HG03575 (cell line): ENCODE results near the gene INPP5B.

ENCODE experiments used
- ATAC-seq: cut with Tn5 transposase; IDR thresholded peaks from one replicate; pipeline ENCODE4 v1.9.1; 2021; ENCODE audit not compliant: unreplicated experiment, insufficient number of reproducible peaks, low FRiP score; ENCODE audit errors: extremely low read depth

Gene INPP5B

DNA sequence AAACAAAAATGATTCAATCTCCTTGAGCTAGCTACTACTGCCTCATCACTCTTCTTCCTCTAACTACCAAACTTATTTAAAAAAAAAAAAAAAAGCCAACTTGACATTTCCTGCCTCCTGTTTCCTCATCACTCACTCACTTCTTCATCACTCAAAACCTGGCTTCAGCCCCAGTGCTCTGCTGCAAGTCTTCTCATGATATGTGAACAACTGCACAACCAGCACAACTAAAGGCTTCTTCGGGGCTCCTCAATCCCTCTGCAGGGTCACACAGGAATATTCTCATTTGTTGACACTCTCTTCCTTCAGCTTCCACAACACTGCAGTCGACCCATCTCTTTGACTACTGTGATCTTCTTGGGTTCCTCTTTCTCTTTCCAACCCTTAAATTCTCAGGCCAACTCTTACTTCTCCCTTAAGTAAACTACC, 95.1 kb downstream of the INPP5B start:
- no peak for ATAC-seq

DNA sequence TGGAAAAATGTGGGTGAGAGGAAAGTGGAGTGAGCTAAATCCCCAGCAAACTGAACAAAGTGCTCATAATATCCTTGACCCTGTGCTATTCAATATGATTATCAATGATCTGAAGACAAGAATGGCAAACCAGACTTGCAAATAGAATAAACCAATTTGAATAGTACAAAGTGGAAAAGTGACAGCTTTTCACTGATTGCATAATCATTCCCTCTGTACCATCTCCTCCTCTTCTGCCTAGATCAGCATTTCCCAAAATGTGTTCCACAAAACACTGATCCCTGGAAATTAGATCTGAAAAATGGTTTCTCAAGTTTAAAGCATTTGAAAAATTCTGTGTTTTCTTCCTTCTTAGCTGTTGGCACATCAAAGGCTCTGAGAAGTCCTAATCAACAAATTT, 95.6 kb downstream of the INPP5B start:
- ATAC-seq = no peak

DNA sequence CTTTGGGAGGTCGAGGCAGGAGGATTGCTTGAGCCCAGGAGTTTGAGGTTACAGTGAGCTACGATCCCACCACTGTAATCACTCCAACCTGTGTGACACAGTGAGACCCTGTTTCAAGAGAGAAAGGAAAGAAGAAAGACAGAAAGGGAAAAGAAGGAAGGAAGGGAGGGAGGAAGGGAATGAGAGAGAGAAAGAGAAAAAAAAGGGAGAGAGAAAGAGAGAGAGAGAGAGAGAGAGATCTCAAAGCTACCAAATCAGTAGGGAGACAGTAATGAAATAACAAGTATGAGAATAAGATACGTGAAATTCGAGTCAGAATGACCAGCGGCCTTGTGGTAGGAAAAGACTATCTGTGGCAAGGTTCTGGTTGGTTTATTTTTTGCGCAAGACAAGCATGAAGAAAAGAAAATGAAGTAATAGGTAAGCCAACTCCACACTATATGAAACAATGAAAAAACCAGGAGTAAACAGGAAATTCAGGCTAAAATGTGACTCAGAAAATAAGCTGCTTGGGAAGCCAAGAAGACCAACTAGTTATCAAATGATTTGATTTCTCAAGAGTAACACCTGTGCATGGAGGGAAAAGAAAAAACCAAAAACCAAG, 96.4 kb downstream of the INPP5B start:
- no peak for ATAC-seq

DNA sequence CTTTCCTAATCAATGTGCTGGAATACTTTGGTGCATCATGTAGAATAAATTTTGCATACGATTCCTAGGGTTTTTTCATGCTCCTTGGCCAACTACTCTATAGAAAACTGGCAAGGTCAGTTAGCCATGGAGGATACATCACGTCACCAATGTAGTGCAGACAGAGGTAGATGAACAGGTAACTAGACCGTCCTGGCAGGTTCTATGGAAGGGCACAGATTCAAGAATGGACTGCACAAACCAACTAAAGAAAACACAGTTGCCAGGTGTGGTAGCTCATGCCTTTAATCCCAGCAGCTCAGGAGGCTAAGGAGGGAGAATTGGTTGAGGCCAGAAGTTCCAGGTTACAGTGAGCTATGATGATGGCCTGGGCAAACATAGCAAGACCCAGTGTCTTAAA, 97.4 kb downstream of the INPP5B start:
- ATAC-seq = no peak

DNA sequence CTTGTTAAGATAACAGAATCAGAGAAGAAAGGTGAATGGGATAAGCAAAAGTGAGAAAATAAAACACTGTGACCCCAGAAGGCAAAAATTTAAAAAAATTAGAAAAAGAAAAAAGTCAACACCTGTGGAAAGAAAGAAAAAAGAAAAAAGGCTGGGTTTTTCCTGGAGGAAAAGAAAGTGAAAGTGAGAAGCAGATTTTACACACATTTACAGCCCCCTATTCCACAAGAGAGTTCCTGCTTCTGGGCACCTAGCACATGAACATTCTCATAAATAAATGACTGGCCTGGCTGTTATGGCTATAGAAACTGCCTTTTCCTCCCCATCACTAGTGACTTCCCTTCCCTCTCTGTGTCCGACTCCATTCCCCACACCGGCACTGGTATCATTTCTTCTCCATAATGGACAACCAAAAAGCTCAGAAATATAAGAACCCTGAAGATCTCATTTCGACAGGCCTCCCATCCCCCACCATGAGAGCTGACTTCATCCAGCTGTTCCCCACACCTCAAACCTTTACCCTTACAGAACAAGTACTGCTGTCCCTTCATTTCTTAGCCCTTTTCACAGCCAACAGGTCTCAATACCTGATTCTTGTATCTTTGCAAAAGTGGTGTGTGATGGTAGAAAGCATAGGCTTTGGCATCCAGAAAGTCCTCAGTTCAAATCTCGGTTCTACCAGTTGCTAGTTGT, 100.1 kb downstream of the INPP5B start:
- no peak for ATAC-seq

DNA sequence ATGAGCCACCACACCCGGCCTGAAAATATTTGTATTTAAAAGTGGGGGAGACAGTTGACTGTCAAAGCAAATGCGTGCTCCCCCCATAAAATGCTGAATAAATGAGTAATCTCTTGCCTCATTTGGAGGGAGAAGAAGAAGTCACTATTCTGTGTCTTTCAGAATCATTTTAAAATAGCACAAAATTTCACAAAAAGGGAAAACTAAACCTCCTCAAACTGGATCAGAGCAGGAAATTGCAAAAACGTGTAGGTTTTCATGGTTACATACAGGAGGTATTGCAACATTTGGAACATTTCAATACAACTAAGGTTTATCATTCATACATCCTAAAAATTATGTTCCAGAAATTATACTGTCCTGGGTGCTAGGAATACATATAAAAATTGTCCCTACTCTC, 101.1 kb downstream of the INPP5B start:
- ATAC-seq = no peak

DNA sequence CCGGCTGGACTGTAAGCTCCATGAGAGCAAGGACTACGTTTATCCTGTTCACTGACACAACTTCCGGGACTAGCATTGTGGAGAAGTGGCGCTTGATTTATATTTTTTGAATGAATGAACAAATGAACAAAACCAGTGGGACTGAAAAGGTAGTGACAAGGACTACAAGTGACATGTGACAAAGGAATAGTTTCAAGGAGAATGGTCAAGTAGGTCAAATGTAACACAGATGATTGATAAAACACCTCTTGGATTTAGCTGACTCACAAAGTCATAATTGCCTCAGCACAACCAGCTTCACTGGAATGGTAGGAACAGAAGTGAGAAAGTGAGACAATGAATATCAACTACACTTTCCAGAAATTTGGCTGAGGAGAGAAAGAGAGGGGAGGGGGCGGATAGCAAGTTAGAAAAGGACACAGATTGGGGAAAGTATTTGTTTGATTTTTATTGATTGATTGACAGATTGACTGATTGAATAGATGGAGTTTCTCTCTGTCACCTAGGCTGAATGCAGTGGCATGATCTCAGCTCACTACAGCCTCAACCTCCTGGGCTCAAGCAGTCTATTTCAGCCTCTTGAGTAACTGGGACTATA, 101.7 kb downstream of the INPP5B start:
- ATAC-seq = no peak

DNA sequence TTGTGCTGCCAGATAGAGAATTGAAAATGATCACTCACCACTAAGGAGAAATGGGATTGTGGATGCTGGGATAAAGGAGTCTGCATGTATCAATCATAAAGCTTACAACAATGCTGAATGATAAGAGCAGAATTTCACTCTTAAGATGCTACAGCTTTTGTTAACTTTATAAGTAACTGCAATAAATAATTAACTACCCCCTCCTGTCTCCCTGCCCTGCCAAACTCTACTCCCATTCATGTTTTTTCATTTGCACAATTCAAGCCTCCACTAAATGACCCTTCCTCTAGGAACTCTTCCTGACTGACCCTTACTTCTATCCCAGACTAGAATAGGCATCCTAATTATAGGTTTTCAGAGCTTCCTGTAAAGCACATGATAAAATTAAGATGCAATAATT, 102.3 kb downstream of the INPP5B start:
- no peak for ATAC-seq

DNA sequence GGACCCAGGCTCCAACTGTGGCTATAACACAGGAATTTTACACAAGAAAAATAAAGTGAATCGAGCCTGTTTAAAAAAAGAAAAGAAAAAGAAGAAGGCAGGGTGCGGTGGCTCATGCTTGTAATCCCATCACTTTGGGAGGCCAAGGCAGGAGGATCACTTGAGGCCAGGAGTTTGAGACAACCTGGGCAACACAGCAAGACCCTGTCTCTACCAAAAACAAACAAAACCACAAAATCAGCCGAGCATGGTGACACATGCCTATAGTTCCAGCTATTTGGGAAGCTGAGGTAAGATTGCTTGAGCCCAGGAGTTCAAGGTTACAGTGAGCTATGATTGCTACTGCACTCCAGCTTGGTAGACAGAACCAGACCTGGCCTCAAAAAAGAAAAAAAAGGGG, 105.2 kb downstream of the INPP5B start:
- ATAC-seq = no peak

DNA sequence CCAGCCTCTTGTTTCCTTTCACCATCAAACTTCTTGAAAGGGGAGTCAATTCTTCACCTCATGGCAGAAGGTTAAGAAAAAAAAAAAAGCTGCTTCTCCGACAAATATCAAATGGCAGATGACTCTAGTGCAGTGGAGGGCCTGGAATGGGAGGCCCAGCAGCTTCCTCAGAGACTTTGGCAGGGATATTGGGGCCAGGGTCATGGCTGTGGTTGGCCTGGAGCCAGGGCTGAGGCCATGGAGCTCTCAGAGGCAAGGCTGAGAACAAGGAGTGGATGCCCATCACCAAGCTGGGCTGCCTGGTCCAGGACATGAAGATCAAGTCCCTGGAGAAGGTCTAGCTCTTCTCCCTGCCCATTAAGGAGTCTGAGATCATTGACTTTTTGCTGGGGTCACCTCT, 106.1 kb downstream of the INPP5B start:
- ATAC-seq = no peak

DNA sequence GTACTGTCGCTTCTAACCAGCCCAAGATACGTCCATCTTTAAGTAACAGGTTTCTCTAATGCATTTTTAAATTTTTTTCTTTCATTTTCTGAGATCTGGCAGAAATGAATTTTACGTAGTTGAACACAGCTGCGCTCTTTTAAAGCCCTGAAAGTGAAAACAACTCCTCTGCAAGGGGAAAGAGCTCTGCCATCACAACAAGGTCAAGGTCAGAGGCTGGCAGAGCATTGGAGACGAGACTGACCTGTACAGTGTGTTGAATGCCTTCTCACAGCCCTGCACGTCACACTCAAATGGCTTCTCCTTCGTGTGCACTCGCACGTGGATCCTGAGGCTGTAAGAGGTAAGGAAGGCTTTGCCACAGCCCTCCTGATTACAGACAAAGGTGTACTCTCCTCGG, 107.2 kb downstream of the INPP5B start:
- ATAC-seq = no peak

DNA sequence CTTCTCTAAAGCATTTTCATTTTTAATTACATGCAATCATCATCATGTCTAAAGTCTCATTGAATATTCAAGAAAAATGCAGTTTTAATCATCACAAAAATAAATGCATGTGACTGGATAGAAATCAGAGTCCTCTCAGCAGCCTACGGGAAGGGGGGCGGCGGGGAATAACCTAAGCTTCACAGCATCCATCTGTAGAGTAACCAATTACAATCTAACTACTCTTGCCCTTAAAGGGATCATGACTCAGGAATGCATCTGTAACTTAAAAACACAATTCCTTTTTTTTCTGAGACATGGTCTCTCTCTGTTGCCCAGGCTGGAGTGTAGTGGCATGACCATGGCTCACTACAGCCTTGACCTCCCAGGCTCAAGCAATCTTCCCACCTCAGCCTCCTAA, 110.1 kb downstream of the INPP5B start:
- ATAC-seq = no peak

DNA sequence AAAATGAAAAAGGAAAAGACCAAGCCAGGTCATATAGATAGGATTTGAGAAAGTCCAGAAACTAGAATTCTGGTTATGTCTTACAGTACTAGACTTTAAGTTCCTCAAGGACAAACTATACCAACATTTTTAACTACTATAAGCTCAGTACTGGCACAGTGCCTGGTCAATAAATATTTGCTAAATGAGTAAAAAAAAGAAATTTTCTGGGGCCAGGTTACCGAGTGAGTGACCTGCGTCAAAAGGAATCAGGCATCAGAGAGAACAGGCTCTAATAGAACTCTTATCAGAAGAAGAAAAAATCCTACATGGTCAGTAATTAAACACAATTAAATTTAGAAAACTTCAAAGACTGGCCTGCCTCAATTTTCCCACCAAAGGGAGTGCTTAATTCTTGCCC, 115.0 kb downstream of the INPP5B start:
- ATAC-seq = no peak

DNA sequence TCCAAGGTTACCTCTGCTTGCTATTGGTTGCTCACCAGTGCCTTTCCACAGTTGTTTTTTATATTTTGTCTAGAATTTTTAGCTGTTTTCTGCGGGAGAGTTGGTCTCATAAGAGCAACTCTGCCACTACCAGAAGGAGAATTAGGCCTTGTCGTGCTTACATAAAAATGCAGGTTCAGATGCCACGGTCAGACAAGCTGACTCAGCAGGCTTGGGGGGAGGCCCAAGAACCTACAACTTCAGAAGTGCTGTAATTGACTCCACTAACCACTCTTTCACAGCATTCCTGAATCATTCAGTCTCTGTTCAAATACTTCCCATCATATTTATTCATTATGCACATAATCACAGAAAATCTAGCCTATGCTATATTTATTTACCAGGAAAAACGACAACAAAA, 115.7 kb downstream of the INPP5B start:
- no peak for ATAC-seq

DNA sequence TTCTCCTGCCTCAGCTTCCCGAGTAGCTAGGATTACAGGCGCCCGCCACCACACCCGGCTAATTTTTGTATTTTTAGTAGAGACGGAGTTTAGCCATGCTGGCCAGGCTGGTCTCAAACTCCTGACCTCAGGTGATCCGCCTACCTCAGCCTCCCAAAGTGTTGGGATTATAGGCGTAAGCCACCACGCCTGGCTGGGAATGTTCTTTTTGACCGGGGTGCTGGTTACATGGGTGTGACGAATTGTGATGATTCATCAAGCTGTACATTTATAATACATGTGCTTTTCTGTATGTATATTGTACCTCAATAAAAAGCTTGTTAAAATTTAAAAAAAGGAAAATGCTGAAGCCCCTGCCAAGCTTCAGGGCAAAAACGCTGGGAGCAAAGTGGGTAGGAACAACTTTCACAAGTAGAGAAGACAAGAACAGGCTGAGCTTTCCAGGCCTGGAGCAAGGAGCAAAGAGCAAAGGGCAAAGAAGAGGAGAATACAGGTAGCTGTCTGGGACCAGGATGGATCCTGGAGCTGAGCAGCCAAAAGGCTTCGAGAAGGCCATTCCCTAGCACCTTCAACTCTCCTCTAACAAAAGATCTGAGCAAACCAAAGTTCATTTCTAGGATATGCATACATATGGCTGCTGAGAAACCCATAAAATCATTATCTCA, 118.3 kb downstream of the INPP5B start:
- ATAC-seq = no peak

DNA sequence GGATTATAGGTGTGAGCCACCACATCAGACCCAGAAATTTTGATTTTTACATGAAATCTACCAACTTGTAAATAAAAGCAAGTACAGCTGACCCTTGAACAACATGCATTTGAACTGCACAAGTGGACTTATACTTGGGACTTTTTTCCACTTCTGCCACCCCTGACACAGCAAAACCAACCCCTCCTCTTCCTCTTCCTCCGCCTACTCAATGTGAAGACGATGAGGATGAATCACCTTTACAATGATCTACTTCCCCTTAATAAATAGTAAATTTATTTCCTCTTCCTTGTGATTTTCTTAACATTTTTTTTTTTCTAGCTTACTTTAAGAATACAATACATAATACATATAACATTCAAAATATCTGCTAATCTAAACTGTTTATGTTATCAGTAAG, 121.3 kb downstream of the INPP5B start:
- no peak for ATAC-seq

DNA sequence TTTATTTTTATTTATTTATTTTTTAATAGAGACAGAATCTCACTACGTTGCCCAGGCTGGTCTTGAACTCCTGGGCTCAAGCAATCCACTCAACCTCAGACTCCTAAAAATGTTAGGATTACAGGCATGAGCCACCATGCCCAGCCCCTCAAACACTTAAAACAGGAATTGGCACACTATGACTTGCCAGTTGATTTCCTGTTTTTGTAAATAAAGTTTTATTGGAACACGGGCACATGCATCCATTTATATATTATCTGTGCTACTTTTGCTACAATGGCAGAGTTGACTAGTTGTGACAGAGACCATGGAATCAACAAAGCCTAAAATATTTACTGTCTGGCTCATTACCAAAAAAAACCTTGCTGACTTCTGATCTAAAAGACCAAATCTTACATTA, 122.9 kb downstream of the INPP5B start:
- ATAC-seq = no peak

DNA sequence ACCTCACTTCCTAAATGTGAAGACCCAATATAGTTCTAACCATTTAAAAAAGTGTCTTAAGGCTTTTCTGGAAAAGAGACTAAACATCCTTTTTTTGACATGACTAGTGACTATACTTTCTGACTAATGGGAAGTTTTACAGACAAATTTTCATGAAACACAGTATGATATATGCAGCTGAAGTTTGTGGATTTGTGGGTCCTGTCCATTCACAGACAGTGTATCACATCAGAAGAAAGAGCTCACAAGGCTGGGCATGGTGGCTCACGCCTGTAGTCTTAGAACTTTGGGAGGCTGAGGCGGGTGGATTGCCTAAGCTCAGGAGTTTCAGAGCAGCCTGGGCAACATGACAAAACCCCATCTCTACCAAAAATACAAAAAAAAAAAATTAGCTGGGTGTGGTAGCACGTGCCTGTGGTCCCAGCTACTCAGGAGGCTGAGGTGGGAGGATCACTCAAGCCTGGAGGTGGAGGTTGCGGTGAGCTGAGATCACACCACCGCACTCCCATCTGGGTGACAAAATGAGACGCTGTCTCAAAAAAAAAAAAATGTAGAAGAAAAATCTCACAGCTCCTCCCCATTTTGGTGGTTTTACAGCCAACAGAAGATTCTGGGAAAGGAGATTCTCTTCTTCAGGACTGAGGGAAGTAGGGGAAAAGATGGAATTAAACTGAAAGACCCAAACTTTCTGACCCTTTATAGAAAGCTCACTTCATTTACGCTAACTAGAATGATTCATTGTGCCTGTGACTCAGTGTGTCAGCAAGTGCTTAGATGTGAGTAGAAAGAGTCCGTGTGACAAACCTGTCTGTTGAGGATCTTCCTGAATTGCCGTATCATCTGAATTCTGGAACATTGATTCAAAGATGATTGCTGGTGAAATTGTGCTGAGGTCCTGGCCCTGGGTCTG, 123.7 kb downstream of the INPP5B start:
- no peak for ATAC-seq

DNA sequence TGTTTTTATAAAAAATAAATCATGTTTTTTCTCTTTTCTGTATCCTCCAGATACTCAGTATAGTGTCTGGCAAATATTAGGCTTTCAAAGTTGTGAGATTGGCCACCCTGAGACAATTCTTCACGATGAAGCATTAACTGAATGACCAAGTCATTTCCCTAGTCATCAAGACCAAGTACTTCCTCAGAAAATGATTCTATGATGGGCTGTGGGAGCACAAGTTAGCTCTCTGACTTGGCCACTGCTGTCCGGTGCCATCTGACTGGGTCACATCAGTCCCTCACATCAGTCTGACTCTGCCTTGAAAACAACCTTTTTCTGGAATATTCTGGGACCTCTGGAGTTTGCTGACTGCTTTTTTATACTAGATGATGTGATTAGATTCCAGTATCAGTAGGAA, 125.4 kb downstream of the INPP5B start:
- ATAC-seq = no peak
